ENCODE measurements around the gene RPGRIP1L.

The RPGRIP1L gene

DNA sequence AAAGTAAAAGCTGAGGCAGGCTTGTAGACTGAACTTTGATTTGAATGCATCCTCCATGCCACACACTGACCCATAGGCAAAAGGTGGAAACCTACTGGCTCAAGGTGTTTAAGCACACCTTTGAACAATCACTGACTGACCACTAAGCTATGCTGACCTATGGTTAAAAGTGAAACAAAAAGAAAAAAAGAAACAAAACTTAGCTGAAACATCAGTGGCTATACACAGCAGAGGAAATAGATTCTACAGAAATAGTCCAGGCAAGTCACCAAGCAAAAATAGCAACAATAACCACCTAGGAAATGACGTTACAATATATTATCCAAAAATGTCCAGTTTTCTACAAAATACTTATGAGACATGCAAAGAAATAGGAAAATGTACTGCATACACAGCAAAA, 60.2 kb downstream of the RPGRIP1L start:
- DNase-seq = no peak

DNA sequence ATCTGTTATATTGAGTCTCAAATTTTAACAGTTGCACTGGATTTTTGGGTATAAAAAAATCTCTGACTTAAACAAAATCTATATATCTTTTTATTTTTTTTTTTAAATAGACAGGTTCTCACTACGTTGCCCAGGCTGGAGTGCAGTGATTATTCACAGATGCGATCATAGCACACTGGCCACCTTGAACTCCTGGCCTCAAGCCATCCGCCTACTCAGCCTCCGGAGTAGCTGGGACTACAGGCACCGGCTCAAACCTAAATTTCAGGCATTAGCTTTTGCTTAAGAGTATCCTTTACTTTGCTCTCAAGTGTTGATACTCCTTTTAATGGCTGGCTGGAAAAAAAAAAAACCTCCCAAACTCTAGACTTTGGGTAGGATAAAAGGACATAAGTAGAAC, 61.6 kb downstream of the RPGRIP1L start:
- DNase-seq = no peak

DNA sequence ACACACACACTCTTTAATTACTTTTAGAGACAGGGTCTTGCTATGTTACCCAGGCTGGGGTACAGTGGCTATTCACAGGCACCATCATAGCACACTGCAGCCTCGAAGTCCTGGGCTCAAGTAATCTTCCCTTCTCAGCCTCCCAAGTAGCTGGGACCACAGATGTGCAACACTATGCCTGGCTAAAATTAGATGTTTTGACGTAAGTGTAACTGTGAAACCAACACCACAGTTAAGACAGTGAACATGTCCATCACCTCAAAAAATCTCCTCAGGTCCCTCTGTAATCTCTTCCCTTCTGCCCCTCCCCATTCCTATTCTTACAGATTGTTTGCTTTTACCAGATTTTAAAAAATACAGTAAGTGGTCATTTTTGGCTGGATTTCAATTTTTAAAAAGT, 66.7 kb downstream of the RPGRIP1L start:
- DNase-seq = no peak

DNA sequence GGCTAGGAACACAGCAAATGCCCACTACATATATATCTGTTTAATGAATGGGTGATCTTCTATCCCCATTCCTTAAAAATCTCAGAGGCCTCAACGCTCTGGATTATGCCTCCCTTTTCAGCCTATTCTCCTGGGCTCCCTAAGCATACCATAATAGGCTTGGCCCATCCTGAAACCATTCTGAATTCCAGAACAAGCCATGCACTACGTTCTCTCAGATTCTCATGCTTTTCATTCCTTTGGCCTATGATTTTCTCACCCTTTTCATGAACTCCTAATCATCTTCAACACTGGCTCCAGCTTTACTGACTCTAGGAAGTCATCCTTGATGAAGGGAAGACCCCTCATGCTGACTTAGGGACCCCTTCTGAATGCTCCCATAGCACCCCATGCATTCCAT, 71.1 kb downstream of the RPGRIP1L start:
- DNase-seq = no peak

DNA sequence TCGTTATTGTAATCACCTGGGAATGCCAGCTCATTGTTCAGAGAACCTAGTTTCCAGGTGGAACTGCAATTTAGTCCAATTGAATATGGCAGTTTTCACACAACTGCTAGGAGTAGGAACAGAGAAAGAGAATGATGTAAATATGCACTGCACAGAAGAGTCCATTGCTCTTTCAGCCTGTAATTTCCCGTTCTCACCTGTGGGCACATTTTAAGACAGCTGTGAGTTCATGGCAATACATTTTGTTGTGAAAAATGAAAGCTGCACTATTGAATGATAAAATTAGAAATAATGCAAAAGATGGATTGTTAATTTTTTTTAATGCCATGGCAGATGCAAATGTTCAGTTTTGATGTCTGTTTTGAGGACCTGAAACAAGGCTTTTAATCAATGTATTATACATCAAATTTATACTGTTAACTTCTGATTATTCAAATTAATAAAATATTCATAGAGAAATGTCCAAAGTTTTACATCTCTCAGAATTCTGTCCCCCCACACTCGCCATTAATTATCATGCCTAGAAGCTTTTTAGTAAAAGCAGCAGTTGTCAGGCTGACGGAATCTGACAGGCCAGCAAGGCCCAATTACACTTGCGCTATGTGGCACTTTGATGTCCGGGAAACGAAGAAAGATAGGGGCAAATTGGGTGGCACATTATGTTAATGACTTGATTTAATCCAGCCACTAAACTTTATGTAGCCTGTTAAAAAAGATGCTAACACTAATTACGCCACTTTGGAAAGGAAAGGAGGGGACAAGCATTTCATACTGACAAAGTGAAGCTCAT, 72.2 kb downstream of the RPGRIP1L start:
- no peak for DNase-seq

DNA sequence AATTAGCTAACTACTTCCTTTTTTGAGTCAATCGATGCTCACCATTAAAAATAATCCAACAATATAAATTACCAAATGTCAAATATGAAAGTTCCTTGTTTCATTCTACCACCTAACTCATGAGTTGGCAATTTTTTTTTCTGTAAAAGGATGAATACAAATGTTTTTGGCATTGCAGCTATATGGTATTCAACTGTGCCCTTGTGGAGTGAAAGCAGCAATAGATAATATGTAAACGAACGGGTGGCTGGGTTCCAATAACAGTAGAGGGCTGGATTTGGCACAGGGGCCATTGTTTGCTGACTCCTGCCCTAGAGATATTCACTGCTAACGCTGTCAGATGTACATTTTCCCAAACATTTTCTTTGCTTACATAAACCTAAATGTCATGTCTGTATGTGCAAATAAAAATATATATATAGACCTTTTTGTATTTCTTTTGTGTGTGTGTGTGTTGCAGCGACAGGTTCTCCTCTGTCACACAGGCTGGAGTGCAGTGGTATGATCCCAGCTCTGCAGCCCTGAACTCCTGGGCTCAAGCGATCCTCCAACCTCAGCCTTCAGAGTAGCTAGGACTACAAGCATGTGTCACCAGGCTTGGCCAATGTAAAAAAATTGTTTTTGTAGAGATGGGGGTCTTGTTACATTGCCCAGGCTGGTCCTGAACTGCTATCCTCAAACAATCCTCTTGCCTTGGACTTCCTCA, 73.9 kb downstream of the RPGRIP1L start:
- no peak for DNase-seq

DNA sequence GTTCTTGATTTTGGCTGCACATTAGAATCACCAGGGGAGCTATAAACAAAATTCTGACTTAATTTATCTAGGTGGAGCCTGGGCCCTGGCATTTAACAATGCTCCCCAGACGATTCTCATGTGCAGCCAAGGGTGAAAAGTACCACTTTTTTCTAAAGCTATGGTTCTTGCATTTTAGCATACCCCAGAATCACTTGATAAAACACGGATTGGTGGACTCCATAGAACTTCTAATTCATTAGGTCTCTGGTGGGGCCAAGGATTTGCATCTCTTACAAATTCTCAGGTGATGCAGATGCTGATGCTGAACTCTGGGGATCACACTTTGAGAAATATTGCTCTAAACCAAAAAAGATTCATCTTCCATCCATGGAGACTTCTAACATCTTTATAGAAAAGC, 74.5 kb downstream of the RPGRIP1L start:
- DNase-seq = no peak

DNA sequence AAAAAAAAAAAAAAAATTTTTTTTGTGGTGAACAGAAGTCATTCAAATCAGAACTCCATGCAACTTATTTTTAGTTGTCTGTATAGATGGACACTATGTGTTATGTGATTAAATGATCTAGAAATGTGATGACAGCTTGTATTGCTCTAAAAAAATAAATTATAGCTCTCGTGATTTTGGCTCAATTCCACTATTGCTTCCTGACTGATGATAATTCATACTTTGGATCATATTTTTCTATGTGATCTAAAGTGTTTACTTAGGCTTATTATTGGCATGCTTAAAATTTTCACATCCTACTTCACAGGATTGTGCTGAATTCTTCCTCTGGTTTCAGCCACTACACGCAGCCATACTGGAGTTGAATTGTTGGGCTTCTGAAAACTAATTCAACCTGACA, 76.8 kb downstream of the RPGRIP1L start:
- DNase-seq = no peak

DNA sequence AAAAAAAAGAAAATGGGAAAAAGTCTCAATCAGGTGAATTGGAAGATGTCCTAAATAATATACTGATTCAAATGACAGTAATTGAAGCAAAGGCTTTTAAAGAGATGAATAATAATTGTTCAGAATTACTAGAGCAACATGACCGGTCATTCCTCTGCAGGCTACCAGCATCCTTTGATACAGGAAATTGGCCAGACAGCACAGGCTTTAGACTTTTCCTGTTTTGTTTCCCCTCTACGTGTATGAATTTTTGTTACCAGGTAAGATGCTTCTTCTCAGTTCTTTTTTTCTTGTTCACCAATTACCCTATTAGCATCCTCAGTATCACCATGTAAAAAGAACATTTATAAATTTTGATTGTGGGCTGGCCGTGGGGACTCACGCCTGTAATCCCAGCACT, 77.5 kb downstream of the RPGRIP1L start:
- DNase-seq = no peak

DNA sequence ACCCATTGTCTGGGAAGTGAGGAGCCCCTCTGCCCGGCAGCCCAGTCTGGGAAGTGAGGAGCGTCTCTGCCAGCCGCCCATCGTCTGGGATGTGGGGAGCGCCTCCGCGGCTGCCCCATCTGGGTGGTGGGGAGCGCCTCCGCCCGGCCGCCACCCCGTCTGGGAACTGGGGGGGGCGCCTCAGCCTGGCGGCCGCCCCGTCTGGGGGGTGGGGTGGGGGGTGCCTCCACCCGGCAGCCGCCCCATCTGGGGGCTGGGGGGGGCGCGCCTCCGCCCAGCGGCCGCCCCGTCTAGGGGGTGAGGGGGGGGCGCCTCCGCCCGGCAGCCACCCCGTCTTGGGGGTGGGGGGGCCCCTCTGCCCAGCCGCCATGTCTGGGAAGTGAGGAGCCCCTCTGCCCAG, 78.4 kb downstream of the RPGRIP1L start:
- no peak for DNase-seq

DNA sequence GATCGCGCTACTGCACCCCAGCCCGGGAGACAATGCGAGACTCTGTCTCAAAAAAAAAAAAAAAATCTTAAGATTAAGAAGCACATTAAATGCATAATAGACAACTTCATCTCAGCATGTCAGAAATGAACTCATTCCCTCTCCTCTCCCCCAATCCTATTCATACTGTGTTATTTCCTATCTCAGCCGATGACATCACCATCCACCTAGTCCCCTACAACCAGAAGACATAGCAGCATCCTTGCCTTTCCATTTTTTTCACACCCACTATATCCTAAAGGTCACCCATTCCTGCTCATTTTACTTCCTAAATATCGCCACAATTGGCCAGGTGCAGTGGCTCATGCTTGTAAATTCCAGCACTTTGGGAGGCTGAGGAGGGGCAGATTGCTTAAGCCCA, 81.3 kb downstream of the RPGRIP1L start:
- no peak for DNase-seq

DNA sequence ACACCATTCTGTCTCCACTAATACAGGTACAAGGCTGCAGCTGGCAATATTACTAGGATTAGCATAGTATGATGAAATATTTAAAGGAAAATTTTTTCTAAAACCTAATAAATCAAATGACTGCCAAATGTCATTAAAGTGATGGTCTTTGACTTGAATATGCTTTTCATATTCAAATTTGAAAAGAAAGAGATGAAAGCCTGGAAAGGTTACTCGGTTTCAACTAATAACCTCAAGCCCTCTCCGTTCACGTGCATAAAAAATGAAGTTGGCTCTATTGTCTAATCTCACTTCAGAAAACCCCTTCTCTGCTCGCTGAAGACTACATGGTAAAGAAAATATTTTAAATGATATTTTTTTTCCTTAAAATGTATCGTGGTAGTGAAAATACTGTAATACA, 83.2 kb downstream of the RPGRIP1L start:
- DNase-seq = peak; percentile 87

DNA sequence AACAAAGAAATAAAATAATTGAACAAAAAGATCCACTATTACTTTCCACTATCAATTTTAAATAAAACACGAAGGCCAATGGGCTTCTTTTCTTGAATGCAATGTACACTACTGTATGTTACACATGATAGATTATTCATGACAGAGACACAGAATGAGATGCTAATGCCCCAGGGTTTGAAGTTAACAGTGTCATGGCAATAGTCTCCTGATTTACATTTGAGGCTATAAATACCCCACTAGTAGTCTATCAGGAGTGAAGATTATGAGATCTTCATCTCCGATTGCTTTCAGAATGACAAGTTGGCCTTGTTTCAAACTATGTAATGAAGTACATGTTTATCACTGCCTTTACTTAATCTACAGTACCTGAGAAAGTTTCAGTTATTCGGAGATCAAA, 84.4 kb downstream of the RPGRIP1L start:
- peak; percentile 85 for DNase-seq

DNA sequence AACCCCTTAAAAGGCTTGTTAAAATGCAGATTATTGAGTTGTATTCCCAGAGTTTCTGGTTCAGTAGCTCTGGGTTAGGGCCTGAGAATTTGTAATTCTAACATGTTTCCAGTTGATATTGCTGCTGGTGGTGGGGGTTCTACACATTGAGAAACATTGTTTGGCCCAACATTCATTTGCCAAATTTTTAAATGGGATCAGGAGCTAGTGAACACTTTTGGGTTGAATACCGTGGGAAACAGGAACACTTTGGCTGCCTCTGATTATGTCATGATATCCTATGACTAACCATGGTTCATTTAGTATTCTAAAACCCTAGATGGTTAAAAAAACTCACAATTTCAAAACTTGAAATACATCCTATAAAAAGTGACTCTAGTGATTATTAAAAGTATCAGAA, 89.3 kb downstream of the RPGRIP1L start:
- no peak for DNase-seq

DNA sequence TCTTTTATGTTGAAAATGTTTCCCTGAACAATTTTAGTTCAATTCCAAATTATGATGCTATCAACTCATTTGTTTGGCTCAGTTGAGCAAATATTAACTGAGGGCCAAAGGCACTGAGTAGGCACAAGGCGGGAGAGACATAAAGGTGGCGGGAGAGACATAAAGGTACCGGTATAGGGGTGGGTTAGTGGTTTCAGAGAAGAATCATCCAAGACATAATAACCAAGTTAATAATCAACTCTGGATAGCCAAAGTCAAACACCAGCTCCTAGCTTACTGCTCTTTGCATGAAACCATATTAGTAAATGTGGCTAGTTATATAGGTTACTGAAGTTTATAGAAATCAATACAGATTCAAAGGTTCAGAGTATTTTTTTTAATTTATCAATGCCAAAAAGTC, 91.7 kb downstream of the RPGRIP1L start:
- DNase-seq = peak; percentile 2

DNA sequence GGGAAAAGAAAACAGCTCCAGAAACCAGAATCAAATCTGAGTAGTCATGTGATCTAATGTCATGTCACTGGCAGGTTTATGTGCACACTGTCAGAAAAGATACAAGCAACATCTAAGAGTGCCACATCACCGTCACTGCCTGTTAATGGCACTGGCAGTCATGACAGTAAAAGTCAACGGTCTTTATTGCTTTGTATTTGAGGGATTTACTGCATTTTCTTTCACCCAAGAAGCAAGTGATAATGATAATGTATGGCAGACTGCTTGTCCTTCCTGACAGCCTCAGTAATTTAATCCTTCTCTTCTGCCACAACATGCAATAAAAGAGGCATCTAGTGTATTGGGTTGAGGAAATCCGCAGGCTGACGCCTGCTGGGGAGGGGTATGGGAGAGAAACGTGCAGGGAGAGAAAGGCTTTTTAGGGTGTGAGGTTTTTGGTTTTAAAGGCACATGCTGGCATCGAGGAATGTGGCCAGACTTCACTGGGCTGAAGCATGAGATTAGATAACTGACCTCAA, 92.4 kb downstream of the RPGRIP1L start:
- no peak for DNase-seq

DNA sequence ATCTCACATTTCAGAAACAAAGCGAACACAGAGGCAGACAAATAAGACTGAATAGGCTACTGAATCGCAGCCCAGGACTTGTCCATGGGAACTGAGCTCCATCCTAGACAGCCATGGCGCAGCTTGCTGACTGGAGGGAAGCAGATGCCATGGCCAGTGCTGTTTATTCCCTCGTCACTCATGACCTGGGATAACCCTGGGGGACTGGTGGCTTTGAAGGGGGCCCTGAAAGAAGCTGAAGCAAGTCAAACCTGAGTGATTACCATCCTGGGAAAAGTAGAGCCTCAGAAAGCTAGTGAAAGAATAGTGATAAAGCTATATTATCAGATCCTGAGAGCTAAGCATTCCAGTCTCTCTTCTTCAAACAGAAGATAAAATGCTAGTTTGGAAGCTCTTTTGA, 94.1 kb downstream of the RPGRIP1L start:
- DNase-seq = no peak

DNA sequence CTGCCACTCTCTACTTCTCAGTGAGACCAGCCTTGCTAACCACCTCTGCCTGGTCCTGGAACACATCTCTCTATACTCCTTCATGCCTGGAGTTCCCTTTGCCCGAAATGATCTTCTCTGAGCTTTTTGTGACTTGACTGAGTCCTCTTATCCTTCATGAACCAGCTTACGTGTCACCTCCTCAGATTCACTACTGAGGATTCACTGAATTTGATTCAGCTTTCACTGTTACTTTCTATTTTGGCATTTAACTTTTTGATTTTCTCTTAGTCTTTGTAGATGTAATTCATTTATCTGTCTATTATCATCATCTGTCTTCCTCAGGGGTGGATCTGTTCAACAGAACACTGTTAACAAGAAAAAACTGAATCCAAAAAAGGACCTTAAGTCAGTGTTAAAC, 95.6 kb downstream of the RPGRIP1L start:
- no peak for DNase-seq

DNA sequence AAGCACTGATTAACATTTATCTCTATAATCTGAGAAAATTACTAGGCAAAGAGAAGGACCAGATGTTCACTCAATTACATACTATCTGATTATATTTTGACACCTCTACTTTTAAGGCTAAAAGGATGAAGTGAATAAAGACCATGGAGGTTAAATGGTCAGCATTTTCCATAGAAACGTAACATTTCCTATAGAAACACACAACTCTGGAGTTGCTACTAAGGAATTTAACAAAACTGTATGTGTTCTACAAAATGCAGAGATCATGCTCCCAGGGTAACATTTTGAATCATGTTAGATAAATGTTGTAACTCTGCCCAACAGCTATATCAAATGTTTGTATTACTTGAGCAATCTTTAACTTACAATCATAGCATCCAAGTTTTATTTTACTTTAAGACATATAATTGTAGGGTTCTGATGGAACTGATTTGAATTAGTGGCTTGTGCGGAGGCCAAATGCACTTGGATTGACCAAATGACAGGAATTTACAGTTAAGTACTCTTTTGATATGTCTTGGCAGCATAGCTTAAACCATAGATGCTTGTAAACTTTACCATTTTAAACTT, 97.7 kb downstream of the RPGRIP1L start:
- DNase-seq = no peak

DNA sequence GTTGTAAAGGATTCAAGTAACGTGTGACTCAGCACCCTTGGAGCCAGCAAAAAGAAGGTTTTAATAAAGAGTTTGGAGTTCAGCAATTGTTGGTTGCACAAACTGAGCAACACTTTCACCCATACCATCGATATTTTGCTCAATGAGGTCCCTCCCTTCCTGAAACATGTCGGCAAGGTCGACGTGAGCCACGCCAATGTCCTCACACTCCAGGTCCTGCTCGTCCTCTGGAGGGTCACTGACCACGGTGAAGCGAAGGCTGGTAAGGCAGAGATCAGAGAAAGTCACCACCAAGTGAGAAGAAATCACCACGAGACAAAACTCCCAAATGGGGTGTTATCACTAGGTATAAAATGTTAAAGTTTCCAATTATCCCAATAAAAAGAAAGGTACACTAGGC, 98.3 kb downstream of the RPGRIP1L start:
- no peak for DNase-seq

DNA sequence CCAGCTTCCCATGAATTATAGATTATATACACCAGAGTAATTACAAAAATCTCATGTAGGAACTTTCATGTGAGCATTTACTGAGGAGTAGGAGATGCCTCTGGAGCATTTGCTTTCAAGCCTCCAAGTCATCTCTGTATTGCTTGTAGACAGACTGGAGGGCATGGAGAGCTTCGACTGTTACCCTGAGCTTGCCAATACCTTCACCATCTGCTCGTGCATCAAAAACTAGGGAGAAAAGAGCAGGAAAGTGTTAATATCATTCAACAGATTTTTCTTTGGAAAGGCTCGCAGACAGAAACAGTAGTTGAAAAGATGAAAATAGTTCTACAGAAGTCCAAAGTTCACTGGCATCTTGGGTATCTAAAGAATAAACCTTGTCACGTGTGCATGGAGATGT, 101.7 kb downstream of the RPGRIP1L start:
- no peak for DNase-seq

DNA sequence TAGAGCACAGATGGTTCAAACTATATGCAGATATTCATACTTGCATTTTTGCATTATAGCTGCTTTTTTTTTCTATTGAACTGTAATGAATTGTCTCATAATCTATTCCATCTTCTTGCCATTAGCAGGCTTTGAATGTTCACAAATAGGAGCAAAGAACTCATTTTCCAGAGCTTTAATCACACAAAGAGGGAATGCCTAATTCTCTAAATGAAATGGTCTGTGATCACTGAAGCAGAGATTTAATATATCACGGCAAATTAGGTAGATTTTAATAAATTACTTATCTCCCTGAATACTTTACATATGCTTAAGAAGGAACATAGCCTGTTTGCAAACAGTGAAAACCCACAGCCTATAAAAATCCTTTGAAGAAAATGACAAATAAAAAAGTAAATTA, 103.0 kb downstream of the RPGRIP1L start:
- DNase-seq = no peak

DNA sequence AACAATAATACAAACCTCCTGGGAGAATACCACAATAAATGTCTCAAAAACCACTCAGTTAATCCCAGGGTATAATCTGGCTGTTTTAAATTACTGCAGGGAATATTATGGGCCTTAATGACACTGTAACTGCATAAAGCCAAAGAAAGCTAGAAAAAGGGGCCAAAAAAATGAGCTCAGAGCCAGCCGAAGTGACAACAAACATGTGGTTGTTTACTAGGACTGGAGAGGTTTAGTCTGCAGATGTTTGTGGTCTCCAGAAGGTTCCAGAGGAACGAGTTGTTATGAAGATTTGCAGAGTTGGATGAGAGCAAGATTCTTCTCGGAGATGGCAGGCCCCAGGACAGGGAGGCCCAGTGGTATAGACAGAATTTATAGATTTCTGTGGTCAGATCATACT, 103.5 kb downstream of the RPGRIP1L start:
- no peak for DNase-seq

DNA sequence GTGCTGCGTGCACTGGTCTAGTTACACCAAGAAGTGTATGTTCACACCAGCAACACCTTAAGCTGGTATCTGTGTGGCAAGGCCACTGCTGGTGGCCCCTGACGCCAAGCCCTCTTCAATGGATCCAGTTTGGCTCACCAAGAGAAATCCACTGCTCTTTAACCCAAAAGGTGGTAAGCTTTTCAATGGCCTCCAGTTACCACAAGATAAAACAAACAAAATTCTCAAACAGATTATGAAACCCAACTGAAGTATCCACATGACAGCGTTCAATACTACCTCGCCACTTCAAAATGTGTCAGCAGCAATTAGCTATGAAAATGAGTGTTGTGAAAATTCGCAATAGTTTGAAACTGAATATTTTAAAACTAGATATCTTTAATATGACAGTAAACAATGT, 104.1 kb downstream of the RPGRIP1L start:
- DNase-seq = no peak
